Ramos (cell line): ENCODE data around the gene FMNL1.

Experiments
- in situ Hi-C: fragments of 300-500 bp; cut with MboI; formaldehyde crosslinking; loops from one replicate; pipeline ENCODE4 v1.14.3; 2022; ENCODE audit warnings: low sequenced_read_pairs; ENCODE audit not compliant: unreplicated experiment

Gene FMNL1

GRCh38 chr17:45293413-45294211, 71.9 kb downstream of the FMNL1 start:
- in situ Hi-C loops, result no loop called here

DNA sequence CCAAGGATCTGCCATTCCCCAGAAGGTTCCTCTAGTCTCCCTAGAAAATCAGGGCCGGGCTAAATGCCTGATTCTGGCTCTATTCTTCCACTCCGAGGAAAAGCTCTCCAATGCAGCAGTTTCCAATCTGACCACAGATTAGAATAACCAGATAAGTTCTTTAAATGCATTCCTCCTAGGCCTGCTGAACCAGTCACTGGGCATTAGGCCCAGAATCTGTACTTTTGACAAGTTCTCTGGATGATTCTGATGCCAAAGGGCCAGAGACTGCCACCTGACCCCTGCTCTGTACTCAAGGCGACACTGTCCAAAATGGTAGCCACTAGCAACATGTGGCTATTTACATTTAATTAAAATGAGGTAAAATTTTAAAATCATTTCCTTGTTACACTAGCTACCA, 72.8 kb downstream of the FMNL1 start:
- in situ Hi-C loops, result no loop called here

- in situ Hi-C loops, result no loop called here
These were observed 74.5 kb downstream of the FMNL1 start for GRCh38 chr17:45296003-45296832.

DNA sequence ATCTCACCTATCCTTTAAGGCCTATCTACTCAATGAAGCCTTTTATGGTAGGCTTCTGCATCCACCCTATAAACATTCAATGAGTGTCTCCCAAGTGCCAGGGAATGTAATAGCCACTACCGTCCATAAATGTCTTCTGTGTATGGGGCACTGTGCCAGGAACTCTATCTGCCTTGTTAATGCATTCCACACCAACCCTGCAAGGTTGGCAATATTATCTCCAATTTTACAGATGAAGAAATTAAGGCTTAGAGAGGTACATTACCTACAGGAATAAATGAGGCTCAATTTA, 75.1 kb downstream of the FMNL1 start:
- in situ Hi-C loops, result no loop called here
